IPS-15b (cell line): ENCODE measurements around the gene SHANK2.
A peak's percentile ranks its signal among the peaks of the same experiment; 100 is the strongest.

Source experiments
- H3K27me3 ChIP-seq: one replicate; pipeline ENCODE4 v1.6.1; 2013; ENCODE audit warnings: low read length; ENCODE audit not compliant: control insufficient read depth, insufficient read depth
- H3K36me3 ChIP-seq: one replicate; pipeline ENCODE4 v1.6.1; 2013; ENCODE audit warnings: low read length; ENCODE audit not compliant: control insufficient read depth, insufficient read depth
- H3K4me1 ChIP-seq: one replicate; pipeline ENCODE4 v1.6.1; 2013; ENCODE audit warnings: mild to moderate bottlenecking, low read length; ENCODE audit not compliant: control insufficient read depth, insufficient read depth
- H3K4me3 ChIP-seq: one replicate; pipeline ENCODE4 v1.5.1; 2013; ENCODE audit warnings: low read depth, low read length
- H3K9ac ChIP-seq: one replicate; pipeline ENCODE4 v1.6.1; 2013; ENCODE audit warnings: low read depth, mild to moderate bottlenecking, low read length
- H3K9me3 ChIP-seq: one replicate; pipeline ENCODE4 v1.6.1; 2013; ENCODE audit warnings: mild to moderate bottlenecking, low read length; ENCODE audit not compliant: control insufficient read depth, insufficient read depth

Gene SHANK2

DNA sequence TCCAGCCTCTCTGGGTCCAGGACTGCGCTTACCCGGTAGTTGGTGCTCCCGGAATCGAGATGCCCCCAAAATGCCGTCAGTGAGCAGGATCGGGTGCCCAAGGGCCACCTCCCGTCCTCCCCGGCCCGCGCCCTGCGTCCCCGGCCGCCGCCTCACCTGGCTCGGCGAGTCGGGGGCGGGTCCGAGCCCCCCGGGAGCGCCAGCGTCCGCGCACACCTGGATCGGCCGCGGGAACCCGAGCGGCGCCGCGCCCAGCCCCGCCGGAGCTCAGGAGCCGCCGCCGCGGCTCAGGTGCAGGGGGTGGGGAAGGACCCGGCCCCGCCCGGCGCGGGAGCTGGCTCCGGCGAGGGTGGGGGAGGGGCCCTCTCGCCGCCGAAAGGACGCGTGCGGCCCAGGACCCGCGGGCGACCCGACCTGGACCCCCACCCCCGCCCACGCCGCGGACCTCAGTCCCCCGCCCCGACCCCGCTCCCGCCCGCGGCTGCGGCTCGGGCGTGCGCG lies at the start of gene SHANK2:
TSS of gene SHANK2 (minus strand) at position 309 of the 501 bp plus-strand sequence. CDS start 105,251 bp downstream, outside the sequence.
- H3K36me3 ChIP-seq = no peaks in the 10 kb centered on the region
- peak within 1 kb of the TSS; percentile 88 for H3K4me3 ChIP-seq
- H3K27me3 ChIP-seq = no peaks in the 10 kb centered on the region
- peaks cover 37% of the 10 kb centered on the region for H3K4me1 ChIP-seq
- H3K9me3 ChIP-seq = no peaks in the 10 kb centered on the region
- peak within 1 kb of the TSS; percentile 60 for H3K9ac ChIP-seq

DNA sequence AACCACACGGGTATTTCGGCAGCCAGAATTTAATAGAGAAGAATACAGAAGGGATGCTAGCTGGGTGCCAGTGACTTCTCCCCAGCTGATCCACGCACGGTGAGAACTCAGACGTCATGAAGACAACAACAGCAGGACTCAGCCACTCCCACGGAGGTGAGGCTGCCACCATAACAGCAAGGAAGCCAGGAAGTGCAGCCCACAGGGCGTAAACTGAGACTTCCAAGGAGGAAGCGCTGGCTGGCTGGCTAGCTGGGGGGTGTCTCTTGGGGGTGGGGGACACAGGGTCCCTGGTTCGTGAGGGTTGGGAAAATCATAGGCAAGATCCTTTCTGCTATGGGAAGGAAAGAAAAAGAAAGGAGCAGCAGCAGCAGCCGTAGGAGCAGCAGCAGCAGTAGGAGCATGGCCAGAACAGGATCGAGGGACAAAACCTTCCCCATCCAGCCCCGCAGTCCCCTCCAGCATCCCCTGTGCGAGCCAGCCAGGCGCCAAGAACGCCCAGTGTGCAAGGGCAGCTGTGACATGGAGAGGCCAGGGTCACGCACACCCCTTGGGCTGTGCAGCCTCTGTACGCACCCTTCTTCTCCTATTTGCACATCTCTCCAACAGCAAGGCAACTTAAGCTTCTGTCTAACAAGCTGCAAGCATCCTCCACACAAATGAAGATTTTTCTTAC lies 49.6 kb upstream of the SHANK2 start:
- Histone ChIP-seq H3K27me3 (peaks cover 2% of the 10 kb centered on the region), H3K36me3 (no peaks in the 10 kb centered on the region), H3K4me3 (no peak overlapping the region), H3K9me3 (no peaks in the 10 kb centered on the region), H3K9ac (no peak overlapping the region), H3K4me1 (no peaks in the 10 kb centered on the region)

DNA sequence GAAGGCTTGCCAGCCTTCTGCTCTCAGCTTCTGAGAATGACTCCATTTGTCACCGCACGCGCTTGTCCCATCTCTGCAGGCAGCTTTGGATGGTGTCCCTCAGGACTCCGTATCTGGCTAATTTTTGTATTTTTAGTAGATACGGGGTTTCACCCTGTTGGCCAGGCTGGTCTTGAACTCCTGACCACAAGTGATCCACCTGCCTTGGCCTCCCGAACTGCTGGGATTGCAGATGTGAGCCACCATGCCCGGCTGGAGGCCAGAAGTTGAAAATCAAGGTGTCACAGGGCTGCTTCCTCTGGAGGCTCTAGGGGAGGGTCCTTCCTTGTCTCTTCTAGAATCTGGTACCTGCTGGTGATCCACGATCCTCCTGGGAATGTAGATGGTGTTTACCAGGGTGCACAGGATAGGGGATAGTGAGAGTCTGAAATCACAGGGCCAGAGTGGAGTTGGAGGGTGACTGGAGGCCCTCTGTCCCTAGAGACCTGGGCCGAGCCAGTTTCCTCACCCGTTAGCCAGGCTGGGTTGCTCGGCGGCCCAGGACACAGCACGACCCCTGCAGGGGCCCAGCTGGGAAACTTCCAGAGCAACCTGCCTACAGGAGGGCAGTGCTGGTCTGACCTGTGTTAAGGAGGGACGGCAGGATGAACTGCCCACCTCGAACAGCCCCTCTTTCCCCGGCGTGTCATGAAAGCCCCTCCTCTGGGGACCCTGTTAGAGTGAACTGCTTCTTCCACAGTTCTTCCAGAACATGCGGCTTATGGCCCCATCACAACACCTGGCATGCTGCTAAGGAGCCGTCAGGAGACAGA lies 48.9 kb upstream of the SHANK2 start:
- H3K9me3 ChIP-seq = no peaks in the 10 kb centered on the region
- H3K9ac ChIP-seq = no peak overlapping the region
- H3K4me1 ChIP-seq = no peaks in the 10 kb centered on the region
- peaks cover 2% of the 10 kb centered on the region for H3K27me3 ChIP-seq
- no peak overlapping the region for H3K4me3 ChIP-seq
- H3K36me3 ChIP-seq = no peaks in the 10 kb centered on the region

DNA sequence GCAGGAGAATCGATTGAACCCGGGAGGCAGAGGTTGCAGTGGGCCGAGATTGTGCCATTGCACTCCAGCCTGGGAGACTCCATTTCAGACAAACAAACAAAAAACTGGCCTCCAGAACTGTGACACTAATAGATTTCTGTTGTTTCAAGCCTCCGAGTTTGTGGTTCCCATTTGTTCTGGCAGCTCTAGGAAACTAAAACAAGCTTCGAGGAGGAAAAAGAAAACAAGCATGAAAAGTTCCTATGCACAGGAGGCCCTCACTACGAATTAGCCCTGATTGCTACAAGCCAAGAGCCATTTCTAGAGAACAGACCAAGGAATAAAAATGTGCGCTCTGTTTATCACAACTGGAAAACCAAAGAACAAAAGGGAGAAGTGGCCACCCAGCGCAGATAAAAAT lies 47.8 kb upstream of the SHANK2 start:
- H3K9ac ChIP-seq = no peak overlapping the region
- H3K4me3 ChIP-seq = no peak overlapping the region
- H3K4me1 ChIP-seq = no peaks in the 10 kb centered on the region
- no peaks in the 10 kb centered on the region for H3K36me3 ChIP-seq
- no peaks in the 10 kb centered on the region for H3K9me3 ChIP-seq
- H3K27me3 ChIP-seq = peaks cover 2% of the 10 kb centered on the region

DNA sequence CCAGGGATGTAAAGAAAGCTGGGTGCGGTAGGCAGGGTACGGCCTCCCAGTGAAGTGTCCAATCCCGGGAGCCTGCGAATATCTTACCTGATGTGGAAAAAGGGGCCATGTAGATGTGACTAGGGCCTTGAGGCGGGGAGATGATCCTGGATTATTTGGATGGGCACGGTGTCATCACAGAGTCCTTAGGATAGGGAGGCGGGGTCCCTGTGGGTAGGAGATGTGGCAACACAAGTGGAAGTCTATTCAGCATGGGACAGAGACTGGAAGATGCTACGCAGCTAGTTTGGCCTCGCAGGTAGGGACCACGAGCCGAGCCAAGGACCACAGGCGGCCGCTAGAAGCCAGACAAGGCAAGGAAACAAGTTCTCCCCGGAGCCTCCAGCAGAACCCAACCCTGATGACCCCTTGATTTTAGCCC lies 46.4 kb upstream of the SHANK2 start:
- H3K9me3 ChIP-seq = no peaks in the 10 kb centered on the region

DNA sequence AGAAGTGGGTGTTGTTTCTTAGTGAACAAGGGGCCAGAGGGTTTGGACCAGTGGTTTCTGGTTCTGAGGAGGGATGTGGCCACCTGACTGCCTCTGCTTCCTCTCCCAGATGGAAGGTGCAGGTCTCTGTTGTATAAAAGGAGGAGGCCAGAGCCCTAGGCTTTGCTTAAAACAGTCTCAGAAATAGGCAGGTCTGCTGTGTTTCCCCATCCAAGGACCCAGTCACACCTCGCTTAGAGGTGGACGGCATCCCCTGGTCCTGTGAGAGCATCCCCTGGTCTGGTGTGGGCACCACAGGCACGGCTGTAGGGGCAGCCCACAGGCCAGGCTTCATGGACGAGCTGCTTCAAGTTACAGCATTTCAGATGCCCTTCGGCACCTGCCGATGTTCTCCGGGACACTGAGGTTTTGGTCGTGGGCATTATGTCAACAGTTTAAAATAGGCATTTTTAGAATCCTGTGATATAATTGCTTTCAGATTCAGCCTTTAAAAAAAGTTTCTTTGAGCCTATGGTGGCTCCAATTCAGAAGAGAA lies 45.7 kb upstream of the SHANK2 start:
- H3K4me3 ChIP-seq = no peak overlapping the region
- H3K4me1 ChIP-seq = no peaks in the 10 kb centered on the region
- H3K27me3 ChIP-seq = peaks cover 2% of the 10 kb centered on the region
- H3K9ac ChIP-seq = no peak overlapping the region
- no peaks in the 10 kb centered on the region for H3K9me3 ChIP-seq
- H3K36me3 ChIP-seq = no peaks in the 10 kb centered on the region

More for the DNA sequence above, 46.4 kb upstream of the SHANK2 start:
- Histone ChIP-seq H3K36me3 (no peaks in the 10 kb centered on the region), H3K4me1 (no peaks in the 10 kb centered on the region), H3K27me3 (peaks cover 2% of the 10 kb centered on the region), H3K9ac (no peak overlapping the region), H3K4me3 (no peak overlapping the region)

DNA sequence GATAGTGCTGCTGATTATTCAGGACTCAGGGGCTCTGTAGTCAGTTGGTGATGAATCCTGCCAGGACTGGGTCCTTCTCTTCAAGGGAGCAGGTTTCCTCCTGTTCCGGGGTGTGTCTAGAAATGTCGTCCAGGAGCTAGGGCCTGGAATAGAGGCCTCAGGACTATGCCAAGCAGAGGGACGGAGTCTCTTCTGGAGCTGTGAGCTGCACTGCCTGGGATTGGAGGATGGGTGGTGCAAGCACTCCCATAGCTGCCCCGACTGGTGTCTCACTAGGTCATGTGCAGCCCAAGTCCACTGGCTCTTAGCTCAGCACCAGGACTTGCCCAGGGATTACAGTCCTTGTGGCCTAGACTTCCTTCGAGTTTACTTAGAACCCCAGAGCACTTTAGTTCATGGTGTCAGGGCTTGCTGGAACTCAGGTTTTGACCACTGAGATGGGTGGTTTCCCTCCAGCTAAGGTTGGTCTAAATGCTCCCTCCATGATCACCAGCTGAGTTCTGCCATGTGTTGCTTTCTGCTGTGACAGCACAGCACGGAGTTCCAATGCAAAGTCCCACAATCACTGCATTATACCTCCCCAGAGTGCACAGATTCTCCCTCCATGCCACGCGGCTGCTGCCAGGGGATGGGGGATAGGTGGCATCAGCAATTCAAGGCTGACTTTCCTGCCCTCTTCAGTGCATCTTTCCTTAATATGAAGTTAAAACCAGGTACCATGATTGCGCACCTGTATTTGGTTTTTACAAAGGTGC lies 42.6 kb upstream of the SHANK2 start:
- no peaks in the 10 kb centered on the region for H3K4me1 ChIP-seq
- H3K27me3 ChIP-seq = no peaks in the 10 kb centered on the region
- H3K9me3 ChIP-seq = no peaks in the 10 kb centered on the region
- H3K9ac ChIP-seq = no peak overlapping the region
- H3K4me3 ChIP-seq = no peak overlapping the region
- H3K36me3 ChIP-seq = no peaks in the 10 kb centered on the region

DNA sequence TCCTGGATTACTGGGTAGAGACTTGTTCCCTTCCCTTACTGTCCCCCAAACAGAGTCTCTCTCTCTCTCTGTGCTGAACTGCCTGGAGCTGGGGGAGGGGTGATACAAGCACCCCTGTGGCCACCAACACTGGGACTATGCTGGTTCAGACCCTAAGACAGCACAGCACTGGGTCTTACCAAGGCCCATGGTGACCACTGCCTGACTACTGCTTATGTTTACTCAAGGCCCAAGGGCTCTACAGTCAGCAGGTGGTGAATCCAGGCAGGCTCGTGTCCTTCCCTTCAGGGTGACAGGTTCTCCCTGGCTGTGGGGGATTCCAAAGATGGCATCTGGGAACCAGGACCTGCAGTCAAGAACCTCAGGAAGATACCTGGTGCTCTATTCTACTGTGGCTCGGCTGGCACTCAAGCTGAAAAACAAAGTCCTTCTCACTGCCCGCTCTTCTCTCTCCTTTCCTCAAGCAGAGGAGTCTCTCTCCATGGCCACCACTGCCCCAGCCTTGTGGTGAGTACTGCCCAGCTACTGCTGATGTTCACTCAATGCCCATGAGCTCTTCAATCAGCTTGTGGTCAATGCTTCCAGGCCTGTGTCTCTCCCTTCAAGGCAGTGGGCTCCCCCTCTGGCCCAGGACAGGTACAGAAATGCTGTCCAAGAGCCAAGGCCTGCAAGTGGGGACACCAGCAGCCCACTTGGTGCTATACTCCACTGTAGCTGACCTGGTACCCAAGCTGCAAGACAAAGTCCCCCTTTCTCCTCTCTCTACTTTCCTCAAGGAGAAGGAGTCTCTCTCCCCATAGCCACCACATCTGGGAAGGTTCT lies 41.8 kb upstream of the SHANK2 start:
- Histone ChIP-seq H3K9me3 (no peaks in the 10 kb centered on the region), H3K4me1 (no peaks in the 10 kb centered on the region), H3K27me3 (no peaks in the 10 kb centered on the region), H3K9ac (no peak overlapping the region), H3K4me3 (no peak overlapping the region), H3K36me3 (no peaks in the 10 kb centered on the region)

DNA sequence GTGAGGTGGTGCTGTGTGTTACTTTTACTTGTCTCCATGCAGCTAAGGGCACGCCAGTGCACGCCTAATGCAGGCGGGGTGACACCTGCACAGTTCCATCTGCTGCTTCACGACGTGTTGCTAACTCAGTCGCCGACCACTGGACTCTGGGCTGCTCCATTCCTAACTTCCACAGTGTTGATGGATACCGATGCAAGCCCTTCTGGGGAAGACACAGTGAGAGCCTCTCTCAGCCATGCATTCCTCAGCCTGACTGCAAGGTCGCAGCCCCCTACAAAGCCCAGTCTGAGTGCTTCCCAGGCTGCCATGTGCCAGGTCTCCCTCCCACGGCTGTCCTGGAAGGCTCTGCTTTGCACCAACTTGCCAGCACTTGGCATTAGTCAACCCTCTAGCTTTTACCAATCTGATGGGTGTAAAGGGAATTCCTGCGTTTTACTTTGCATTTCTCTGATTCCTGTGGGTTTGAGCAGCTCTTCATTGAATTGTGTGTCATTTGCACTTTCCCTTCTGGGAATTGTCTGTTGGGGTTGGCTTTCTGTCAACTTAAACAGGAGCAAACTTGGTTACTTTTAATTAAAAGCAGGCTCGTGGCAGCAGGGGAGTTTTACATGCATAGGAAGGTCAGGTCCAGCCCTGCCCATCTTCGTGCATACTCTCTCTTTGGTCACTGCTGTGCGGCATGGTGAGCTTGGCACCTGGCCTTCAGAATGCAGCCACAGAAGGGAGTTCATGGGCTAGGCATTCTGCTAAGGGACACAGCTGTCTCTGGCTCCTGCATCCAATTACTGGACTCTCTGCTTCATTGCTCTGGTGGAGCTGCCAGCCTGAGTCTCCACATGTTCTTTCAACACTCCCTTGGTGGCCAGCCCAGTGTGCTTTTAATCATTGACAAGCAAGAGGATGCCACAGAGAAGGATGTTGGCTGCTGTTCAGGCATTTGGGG lies 34.6 kb upstream of the SHANK2 start:
- H3K9ac ChIP-seq = no peak overlapping the region
- H3K27me3 ChIP-seq = no peaks in the 10 kb centered on the region
- no peaks in the 10 kb centered on the region for H3K9me3 ChIP-seq
- no peak overlapping the region for H3K4me3 ChIP-seq
- no peaks in the 10 kb centered on the region for H3K4me1 ChIP-seq
- H3K36me3 ChIP-seq = no peaks in the 10 kb centered on the region

DNA sequence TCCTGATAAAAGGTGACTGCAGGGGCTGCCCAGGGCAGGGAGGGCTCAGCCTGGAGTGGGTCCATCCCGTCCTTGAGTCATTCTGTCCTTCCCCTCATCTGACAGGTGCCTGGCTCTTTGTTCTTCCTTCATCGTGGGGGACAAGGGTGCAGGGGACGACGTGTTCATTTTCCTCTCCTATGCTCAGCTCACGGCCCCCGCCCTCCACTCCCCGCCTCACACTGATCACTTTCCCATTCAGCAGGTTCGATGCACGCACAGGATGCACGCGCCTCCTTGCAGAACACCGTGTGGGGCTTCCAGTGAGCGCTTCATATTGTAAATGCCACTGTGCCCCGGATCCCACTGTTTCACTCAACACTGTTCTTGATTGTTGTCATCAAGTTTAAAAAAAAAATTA lies 32.7 kb upstream of the SHANK2 start:
- Histone ChIP-seq H3K36me3 (no peaks in the 10 kb centered on the region), H3K9me3 (no peaks in the 10 kb centered on the region), H3K9ac (no peak overlapping the region), H3K4me3 (no peak overlapping the region), H3K27me3 (no peaks in the 10 kb centered on the region), H3K4me1 (no peaks in the 10 kb centered on the region)
